Activated naive CD8-positive, alpha-beta T cell treated with anti-CD3 and anti-CD28 coated beads, Interleukin-2, amount 50 U/mL, for 16 hours (primary cell): ENCODE measurements around the gene OR5A1.

ENCODE experiments used
- DNase-seq: peaks from one replicate; pipeline ENCODE4 v3.0.0-alpha.2; 2020; ENCODE audit warnings: low read depth, low spot score

OR5A1 gene

GRCh38 chr11:59479906-59480305 is 43.6 kb downstream of the OR5A1 start:
- no peak for DNase-seq

GRCh38 chr11:59480359-59480758 is 44.1 kb downstream of the OR5A1 start:
- no peak for DNase-seq
